GM04504 (cell line): ENCODE measurements around the gene GABARAPL2.
"Not testable (repeated sequence)": the region's sequence is repeated elsewhere in the genome, so short reads cannot be mapped to it uniquely, and the experiment has no call there.

Experiments used
- DNase-seq: peaks from one replicate; pipeline ENCODE4 v3.0.0-alpha.2; 2012; ENCODE audit warnings: low read depth

GABARAPL2 gene

GRCh38 chr16:75591927-75592326 is 25.7 kb downstream of the GABARAPL2 start:
- DNase-seq, result not testable (repeated sequence)

GRCh38 chr16:75593308-75593707 is 27.1 kb downstream of the GABARAPL2 start:
- no peak for DNase-seq

GRCh38 chr16:75593825-75594820 is 27.9 kb downstream of the GABARAPL2 start:
- peak; percentile 30 for DNase-seq

DNA sequence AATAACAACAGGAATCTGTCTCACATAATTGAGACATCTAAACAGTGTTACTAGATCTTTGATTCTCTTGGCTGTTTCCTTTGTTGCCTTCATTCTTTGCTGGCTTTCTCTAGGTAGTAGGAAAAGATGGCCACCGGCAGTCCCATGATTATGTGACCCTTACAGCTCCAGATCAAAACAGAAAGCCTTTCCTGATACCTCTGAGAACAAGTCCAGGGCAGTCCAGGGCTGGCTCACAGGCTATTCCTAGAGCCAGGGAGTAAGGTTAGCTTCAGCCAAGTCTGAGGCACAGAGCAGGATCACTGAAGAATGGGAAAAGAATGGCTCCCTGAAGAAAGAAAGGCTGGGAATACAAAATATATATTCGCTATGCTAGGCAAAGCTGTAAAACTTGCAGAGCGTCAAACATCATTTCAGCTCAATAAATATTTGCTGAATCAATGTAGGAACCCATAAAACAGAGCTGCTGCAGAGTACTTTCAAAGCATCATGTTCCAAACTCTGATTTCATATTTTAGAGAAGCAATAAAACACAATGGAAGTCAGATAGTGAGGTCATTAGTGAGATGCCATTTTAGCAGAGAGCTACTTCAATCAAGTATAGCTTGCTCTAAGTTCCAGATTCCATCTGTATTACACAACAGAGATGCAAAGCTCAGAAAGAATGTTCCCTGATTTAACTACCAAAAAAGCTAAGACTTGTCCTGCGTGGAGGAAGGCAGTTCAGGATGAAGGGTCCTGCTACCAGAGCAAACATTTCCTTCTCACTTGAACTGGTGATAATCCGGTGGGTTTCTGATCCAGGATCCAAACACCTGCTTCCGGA is 33.5 kb downstream of the GABARAPL2 start:
- no peak for DNase-seq

GRCh38 chr16:75603241-75603640 is 37.1 kb downstream of the GABARAPL2 start:
- no peak for DNase-seq

DNA sequence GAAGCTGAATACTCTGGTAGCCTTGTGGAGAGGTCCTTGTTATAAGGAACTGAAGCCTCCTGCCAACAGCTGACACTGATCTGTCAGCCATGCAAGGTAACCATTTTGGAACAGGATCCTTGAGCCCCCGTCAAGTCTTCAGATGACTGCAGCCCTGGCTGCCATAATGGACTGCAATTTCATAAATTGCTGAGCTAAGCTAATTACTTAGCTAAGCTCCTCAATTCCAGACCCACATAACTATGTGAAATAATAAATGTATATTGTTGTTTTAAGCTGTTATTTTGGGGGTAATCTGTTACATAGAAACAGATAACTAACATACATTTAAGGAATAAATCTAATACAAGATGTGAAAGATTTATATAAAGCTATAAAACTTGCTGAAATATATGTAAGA is 40.3 kb downstream of the GABARAPL2 start:
- DNase-seq, result no peak

DNA sequence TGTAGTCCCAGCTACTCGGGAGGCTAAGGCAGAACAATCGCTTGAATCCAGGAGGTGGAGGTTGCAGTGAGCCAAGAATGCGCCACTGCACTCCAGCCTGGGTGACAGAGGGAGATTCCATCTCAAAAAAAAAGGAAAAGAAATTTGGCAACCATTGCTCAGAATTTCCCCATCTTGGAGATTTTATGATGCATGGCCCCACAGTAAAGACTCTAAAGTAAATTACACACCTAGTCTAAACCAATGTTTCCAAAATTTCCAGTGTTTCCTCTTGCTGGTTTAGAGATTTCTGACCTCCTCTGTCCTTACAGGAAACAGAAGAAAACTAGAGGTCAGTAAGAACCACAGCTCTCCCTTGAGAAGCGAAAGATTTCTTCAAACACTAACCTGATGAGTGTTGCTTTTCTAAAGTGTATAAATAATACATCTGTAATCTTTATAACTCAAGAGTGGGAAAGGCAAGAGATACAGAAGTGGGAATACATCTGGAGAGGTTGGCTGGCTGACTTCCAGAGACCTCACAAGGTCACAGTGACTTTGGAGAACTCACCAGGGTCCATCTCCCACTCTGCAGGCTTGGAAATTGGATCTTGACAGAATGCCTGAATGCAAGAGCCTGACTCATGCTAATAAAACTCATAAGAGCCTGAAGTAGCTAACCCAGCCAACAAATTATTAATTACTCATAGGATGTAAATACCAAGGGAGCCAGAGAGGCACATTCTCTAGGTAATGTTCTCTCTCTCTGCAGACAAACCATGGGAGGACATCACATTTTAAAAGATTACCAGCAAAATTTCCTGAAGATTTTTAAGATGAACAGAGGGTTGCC is 48.1 kb downstream of the GABARAPL2 start:
- DNase-seq, result no peak

GRCh38 chr16:75615619-75616018 is 49.4 kb downstream of the GABARAPL2 start:
- DNase-seq, result no peak

GRCh38 chr16:75616521-75617010 is 50.4 kb downstream of the GABARAPL2 start:
- DNase-seq, result no peak

- no peak for DNase-seq
Observed at GRCh38 chr16:75617121-75617520, 50.9 kb downstream of the GABARAPL2 start.

DNA sequence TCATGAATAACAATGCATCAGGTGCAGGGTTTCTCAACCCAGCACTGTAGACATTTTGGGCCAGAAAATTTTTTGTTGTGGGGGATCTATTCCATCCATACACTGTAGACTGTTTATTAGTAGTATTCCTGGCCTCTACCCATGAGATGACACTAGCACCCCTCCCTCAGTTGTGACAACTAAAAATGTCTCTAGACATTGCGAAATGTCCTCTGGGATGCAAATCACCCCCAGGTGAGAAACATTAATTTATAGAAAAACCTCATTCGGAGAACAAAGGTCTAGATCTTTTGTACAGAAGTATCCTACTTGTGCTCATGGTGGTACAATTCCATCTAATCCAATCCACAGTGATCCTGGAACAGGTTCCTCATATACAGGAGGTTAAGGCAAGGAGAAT is 52.6 kb downstream of the GABARAPL2 start:
- no peak for DNase-seq

DNA sequence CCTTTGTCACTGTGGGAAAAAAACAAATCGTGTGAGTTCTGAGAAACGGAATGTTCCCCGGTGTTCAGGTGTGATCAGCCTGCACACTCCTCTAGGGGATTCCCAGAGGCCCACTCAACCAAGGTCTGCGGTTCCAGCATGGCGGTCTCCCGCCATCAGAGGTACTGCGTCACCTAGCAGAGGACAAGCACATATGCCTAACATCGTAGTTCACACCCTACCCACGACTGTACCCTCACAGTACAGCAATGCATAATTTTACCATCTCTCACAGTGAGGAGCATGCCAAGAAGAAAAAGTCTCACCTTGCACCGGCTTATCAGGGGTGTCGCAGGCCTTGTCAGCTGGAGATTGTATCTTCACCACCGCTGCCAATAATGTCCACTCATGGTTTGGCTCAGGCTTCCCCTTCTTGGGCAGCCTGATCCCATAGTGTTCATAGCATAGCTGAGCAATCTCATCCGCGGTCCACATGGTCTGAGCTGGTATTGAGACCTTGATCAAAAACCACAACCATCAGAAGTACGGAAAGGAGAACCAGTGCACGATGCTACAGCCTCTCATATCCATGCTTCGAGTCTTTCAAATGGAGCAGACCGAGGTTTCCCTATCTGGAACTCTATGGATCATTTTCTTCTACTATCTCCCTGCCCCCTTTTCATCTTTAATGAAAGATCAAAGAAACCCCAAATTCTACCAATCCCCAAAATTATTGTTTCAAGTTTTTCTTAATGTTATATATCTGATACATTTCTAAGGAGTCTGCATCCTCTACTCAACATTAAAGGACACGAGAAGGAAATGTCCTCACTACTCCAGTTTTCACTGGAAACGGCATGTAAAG is 54.4 kb downstream of the GABARAPL2 start:
- DNase-seq, result no peak

DNA sequence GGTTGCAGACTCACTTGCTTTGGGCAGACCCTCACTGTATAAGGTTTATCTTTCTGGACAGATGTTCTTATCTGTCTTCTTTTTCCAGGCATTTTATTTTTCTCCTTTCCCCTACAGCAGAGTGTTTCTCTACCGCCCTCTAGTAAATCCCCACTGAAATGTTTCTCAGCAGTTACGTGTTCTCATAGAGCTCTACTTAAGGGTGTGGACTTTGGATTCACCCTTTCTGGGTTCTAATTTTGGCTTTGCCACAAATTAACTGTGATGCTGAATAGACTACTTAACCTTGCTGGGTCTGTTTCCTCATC is 54.9 kb downstream of the GABARAPL2 start:
- no peak for DNase-seq

DNA sequence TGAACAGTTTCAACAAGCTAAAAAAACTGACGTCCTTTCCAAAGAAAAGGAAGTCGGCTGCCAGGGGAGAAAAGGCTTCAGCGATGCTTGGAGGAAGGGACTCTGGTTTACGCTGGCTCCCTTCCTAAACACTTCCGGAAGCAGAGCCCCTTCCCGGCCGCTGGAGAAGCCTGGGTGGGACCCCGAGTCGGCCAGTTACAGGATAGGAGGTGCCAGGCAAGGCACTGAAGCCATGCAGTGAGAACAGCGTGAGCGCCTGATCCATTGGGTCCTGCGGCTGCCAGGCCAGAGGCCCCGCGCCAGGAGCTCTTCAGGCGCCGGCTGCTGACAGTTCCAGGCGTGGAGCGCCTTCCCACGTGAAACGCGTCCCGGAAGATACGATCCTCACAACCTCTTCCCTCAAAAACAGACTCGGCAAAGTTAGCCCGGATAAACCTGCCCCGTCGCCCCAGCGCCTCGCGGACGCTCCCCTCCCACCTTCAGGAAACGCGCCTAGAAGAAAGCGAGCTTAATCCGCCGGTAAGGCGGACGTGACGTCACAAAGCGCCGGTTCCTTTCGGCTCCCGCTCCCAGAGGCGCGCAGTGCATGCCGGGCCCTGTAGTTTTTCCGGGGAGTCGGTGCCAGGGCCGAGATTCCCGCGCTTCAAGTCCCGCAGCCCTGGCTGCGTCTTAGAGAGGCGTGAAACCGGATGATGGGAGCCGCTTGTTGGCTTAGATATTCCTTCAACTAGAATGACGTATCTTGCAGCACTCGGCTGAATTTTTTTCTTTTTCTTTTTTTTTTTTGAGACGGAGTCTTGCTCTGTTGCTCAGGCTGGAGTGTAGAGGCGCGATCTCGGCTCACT is 56.8 kb downstream of the GABARAPL2 start, which contains the start of gene ADAT1:
Gene ADAT1, minus strand, starts transcription at position 521 of the 845 bp plus-strand sequence. CDS start 2,482 bp downstream, outside the sequence.
- DNase-seq, result peak; percentile 96

- DNase-seq, result no peak
Observed at GRCh38 chr16:75624921-75625334, 58.7 kb downstream of the GABARAPL2 start.

DNA sequence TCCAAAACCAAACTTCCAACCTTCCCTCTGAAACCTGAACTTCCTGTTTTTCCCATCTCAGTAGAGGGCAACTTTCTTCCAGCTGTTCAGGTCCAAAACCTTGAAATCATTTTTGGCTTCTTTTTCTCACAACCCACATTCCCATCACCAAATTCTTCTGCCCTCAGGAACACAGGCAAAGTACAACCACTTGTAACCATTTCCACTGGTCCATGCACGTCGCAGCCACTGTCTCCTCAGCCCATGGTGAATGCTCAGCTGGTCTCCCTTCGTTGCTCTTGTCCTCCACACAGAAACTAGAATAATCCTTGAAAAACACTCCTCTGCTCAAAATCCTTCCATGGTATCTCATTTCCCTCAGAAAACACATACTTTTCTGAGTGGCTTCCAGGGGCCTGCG is 60.6 kb downstream of the GABARAPL2 start:
- no peak for DNase-seq
